WTC11 (cell line): ENCODE results near the gene SLC41A3. TPM values are rescaled to one million over a fixed set of nuclear protein-coding genes. Genes with fewer than 3 reads are reported as not detected.

Experiments used
- ATAC-seq: fragments of 200-7000 bp; cut with Tn5 transposase; 2 replicates; pipeline ENCODE4 v1.10.0; 2021; ENCODE audit warnings: mild to moderate bottlenecking, moderate library complexity
- CTCF ChIA-PET: fragments of 300-600 bp; sonication (Branson Sonifier 250); formaldehyde crosslinking; loops from one replicate; lab custom pipeline; 2021; ENCODE audit warnings: antibody characterized with exemption; lab: Charles Lee
- POLR2A ChIA-PET: fragments of 350-600 bp; sonication (Branson Sonifier 250); formaldehyde crosslinking; loops from one replicate; lab custom pipeline; 2021; ENCODE audit warnings: antibody characterized with exemption; lab: Charles Lee
- DNase-seq: peaks from one replicate; pipeline ENCODE4 v3.0.0; 2021; ENCODE audit warnings: low spot score
- H3K27ac Mint-ChIP-seq: 2 replicates; pipeline ENCODE4 v1.8.0; 2021; ENCODE audit warnings: mixed read lengths
- H3K27me3 Mint-ChIP-seq: 2 replicates; pipeline ENCODE4 v1.8.0; 2021; ENCODE audit warnings: low read depth, mild to moderate bottlenecking, moderate library complexity, mixed read lengths
- H3K36me3 Mint-ChIP-seq: 2 replicates; pipeline ENCODE4 v1.8.0; 2021; ENCODE audit warnings: mixed read lengths
- H3K4me1 Mint-ChIP-seq: 2 replicates; pipeline ENCODE4 v1.8.0; 2022; ENCODE audit warnings: mixed read lengths
- H3K4me3 Mint-ChIP-seq: 2 replicates; pipeline ENCODE4 v1.8.0; 2021; ENCODE audit warnings: mild to moderate bottlenecking, moderate library complexity, mixed read lengths
- H3K9me3 Mint-ChIP-seq: 2 replicates; pipeline ENCODE4 v1.8.0; 2021; ENCODE audit warnings: mixed read lengths
- E2F1 ChIP-seq: sonication (generic); formaldehyde crosslinking; IDR thresholded peaks from 2 replicates; pipeline ENCODE4 v1.8.0; 2022; ENCODE audit warnings: mild to moderate bottlenecking, missing genetic modification reagents
- IRF1 ChIP-seq: sonication (generic); formaldehyde crosslinking; IDR thresholded peaks from 2 replicates; pipeline ENCODE4 v1.8.0; 2023; ENCODE audit warnings: missing genetic modification reagents
- IRF2 ChIP-seq: sonication (generic); formaldehyde crosslinking; IDR thresholded peaks from 2 replicates; pipeline ENCODE4 v1.8.0; 2022; ENCODE audit warnings: low read depth, missing genetic modification reagents, borderline replicate concordance
- NFYB ChIP-seq: sonication (generic); formaldehyde crosslinking; conservative IDR thresholded peaks from 2 replicates; pipeline ENCODE4 v1.8.0; 2022; ENCODE audit warnings: low read depth, missing genetic modification reagents
- SP1 ChIP-seq: sonication (generic); formaldehyde crosslinking; conservative IDR thresholded peaks from 2 replicates; pipeline ENCODE4 v1.8.1; 2022; ENCODE audit warnings: missing genetic modification reagents
- STAT6 ChIP-seq: sonication (generic); formaldehyde crosslinking; conservative IDR thresholded peaks from 2 replicates; pipeline ENCODE4 v1.8.1; 2023; ENCODE audit warnings: mild to moderate bottlenecking, low read depth, missing genetic modification reagents, moderate library complexity
- TEAD4 ChIP-seq: sonication (generic); formaldehyde crosslinking; IDR thresholded peaks from 2 replicates; pipeline ENCODE4 v1.8.0; 2022; ENCODE audit warnings: mild to moderate bottlenecking, missing genetic modification reagents
- ZBTB21 ChIP-seq: sonication (generic); formaldehyde crosslinking; IDR thresholded peaks from 2 replicates; pipeline ENCODE4 v1.8.1; 2023; ENCODE audit warnings: mild to moderate bottlenecking, missing genetic modification reagents, borderline replicate concordance
- ZNF425 ChIP-seq: fragments of 250-450 bp; sonication (Bioruptor Pico); conservative IDR thresholded peaks from 2 replicates; pipeline ENCODE4 v1.9.0; 2021; ENCODE audit warnings: mild to moderate bottlenecking
- total RNA-seq: library from RNA; stranded (reverse); gene quantifications from 3 replicates; pipeline ENCODE4 v1.2.3, GENCODE V29; 2021
- TF ChIP-seq, protein P1 (sequence below): sonication (generic); formaldehyde crosslinking; IDR thresholded peaks from 2 replicates; pipeline ENCODE4 v1.8.0; 2022; ENCODE audit warnings: mild to moderate bottlenecking, missing genetic modification reagents
- TF ChIP-seq, protein P2 (sequence below): fragments of 250-450 bp; sonication (Bioruptor Pico); IDR thresholded peaks from 2 replicates; pipeline ENCODE4 v1.8.0; 2021; ENCODE audit warnings: mild to moderate bottlenecking
- TF ChIP-seq, protein P3 (sequence below): sonication (generic); formaldehyde crosslinking; conservative IDR thresholded peaks from 2 replicates; pipeline ENCODE4 v1.8.1; 2022; ENCODE audit warnings: mild to moderate bottlenecking, missing genetic modification reagents
- TF ChIP-seq, protein P4 (sequence below): fragments of 250-450 bp; sonication (Bioruptor Pico); IDR thresholded peaks from 2 replicates; pipeline ENCODE4 v1.9.0; 2021; ENCODE audit warnings: mild to moderate bottlenecking

Gene SLC41A3
- total RNA-seq, 1 experiment from 2014 or later = 28.4 TPM

DNA sequence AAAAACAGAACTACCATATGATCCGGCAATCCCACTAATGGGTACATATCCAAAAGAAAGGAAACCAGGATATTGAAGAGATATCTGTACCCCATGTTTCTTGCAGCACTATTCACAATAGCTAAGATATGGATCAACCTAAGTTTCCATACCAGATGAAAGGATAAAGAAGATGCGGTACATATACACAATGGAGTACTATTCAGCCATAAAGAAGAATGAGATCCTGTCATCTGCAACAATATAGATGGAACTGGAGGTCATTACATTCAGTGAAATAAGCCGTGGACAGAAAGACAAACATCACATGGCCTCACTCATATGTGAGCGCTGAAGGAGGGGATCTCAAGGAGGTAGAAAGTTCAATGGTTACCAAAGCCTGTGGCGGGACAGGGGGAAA is 3.0 kb downstream of the SLC41A3 start:
- H3K4me1 Mint-ChIP-seq = peaks cover 13% of the 10 kb centered on the region
- H3K27ac Mint-ChIP-seq = no peak overlapping the region
- ChIA-PET CTCF (interaction anchor here (0.6 kb wide), 1 partner anchor 22 kb away, joined by 3 read pairs; no protein-coding TSS in a partner anchor), POLR2A (no interaction called here)
- no peak overlapping the region for H3K4me3 Mint-ChIP-seq
- peaks cover 12% of the 10 kb centered on the region for H3K27me3 Mint-ChIP-seq
- H3K36me3 Mint-ChIP-seq = peaks cover 6% of the 10 kb centered on the region
- no peak for TF ChIP-seq TEAD4
- TF ChIP-seq IRF2 (CRISPR knock-in tag) = no peak
- no peak for TF ChIP-seq ZBTB21 (CRISPR knock-in tag)
- TF ChIP-seq, protein P1, sequence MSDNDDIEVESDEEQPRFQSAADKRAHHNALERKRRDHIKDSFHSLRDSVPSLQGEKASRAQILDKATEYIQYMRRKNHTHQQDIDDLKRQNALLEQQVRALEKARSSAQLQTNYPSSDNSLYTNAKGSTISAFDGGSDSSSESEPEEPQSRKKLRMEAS = no peak
- TF ChIP-seq, protein P2, sequence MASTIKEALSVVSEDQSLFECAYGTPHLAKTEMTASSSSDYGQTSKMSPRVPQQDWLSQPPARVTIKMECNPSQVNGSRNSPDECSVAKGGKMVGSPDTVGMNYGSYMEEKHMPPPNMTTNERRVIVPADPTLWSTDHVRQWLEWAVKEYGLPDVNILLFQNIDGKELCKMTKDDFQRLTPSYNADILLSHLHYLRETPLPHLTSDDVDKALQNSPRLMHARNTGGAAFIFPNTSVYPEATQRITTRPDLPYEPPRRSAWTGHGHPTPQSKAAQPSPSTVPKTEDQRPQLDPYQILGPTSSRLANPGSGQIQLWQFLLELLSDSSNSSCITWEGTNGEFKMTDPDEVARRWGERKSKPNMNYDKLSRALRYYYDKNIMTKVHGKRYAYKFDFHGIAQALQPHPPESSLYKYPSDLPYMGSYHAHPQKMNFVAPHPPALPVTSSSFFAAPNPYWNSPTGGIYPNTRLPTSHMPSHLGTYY (CRISPR knock-in tag) = no peak
- TF ChIP-seq IRF1 = no peak
- TF ChIP-seq, protein P3, sequence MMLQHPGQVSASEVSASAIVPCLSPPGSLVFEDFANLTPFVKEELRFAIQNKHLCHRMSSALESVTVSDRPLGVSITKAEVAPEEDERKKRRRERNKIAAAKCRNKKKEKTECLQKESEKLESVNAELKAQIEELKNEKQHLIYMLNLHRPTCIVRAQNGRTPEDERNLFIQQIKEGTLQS (CRISPR knock-in tag) = no peak
- TF ChIP-seq E2F1 (CRISPR knock-in tag) = no peak
- TF ChIP-seq SP1 (CRISPR knock-in tag) = no peak
- no peak for TF ChIP-seq NFYB (CRISPR knock-in tag)
- DNase-seq (no peak), ATAC-seq (no peak)
- peaks cover 17% of the 10 kb centered on the region for H3K9me3 Mint-ChIP-seq

DNA sequence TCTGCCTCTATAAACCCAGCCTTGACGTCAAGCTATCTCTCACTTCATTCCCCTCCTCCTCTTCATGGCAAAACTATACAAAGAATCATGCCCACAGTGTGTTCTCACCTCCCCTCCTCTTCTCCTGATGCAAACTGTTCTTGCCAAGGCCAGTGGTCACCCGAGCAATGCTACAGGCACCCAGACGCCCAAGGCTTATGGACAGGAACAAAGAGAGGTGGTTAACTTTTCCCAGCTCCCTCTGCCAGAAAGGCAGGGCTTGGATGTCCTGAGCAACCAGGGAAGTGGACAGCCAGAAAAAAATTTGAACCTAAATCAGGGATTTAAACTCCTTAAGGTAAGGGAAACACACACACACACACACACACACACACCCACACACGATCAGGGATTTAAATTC is 5.1 kb downstream of the SLC41A3 start:
- no peak for TF ChIP-seq ZNF425 (CRISPR knock-in tag)
- no peak for TF ChIP-seq STAT6 (CRISPR knock-in tag)
- TF ChIP-seq, protein P4, sequence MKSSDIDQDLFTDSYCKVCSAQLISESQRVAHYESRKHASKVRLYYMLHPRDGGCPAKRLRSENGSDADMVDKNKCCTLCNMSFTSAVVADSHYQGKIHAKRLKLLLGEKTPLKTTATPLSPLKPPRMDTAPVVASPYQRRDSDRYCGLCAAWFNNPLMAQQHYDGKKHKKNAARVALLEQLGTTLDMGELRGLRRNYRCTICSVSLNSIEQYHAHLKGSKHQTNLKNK (CRISPR knock-in tag) = no peak
- TF ChIP-seq, all 79 proteins: peak for 0

More for the DNA sequence above, 5.1 kb downstream of the SLC41A3 start:
- ChIA-PET POLR2A (no interaction called here), CTCF (interaction anchor here (1.2 kb wide), 1 partner anchor 25 kb away, joined by 3 read pairs; no protein-coding TSS in a partner anchor)
- ATAC-seq = no peak
- Mint-ChIP-seq H3K36me3 (no peaks in the 10 kb centered on the region), H3K27ac (no peak overlapping the region), H3K9me3 (peaks cover 9% of the 10 kb centered on the region), H3K4me1 (peaks cover 4% of the 10 kb centered on the region; the same call in 1 of the 2 replicates), H3K4me3 (no peak overlapping the region), H3K27me3 (no peaks in the 10 kb centered on the region; the same call in 1 of the 2 replicates)
- no peak for DNase-seq
